ENCODE data around the gene HOATZ. TPM values are rescaled to one million over a fixed set of nuclear protein-coding genes. Genes with fewer than 3 reads are reported as not detected.

The HOATZ gene
- polyA plus RNA-seq, 1 donor (not counting 4 experiments of a cell fraction or from before 2014, with no cell fraction given) = not detected

DNA sequence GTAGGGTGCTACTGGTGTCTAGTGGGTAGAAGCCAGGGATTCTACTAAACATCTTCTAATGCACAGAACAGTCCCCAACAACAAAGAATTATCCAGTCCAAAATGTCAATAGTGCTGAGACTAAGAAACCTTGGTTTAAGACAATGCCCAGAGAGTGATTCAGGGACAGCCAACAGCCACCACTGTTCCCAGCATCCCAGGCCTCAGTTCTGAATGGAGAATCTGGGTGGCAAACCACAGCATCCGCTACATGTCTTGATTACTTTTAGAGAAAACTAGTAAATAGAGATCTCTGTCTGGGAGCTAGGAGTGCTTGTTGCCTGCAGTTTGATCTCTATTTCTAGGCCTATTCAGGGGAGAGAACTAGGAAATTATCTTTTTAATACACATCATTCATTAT is 66.8 kb downstream of the HOATZ start:
- dilution Hi-C loops (cut with MboI; ENCODE audit: extremely low pct_ligation_motif_present, low sequenced_read_pairs) = no loop called here
- no peak overlapping the region for H3K4me2 ChIP-seq (ENCODE audit: control insufficient read depth, extremely low read depth, insufficient read depth, low read depth, low read length)
- H3K4me3 ChIP-seq (ENCODE audit: control insufficient read depth in 2 of 3, extremely low read depth in 1 of 3, insufficient read depth in 2 of 3, low read depth in 1 of 3, low read length in 3 of 3) = no peak overlapping the region
- no peak overlapping the region for H3K9ac ChIP-seq (ENCODE audit: control insufficient read depth, extremely low read depth, insufficient read depth, low read length)
- no peaks in the 10 kb centered on the region for H3K9me1 ChIP-seq (ENCODE audit: control insufficient read depth, extremely low read depth, insufficient read depth, low read length)
- no peaks in the 10 kb centered on the region for H3K27me3 ChIP-seq (ENCODE audit: control insufficient read depth, extremely low read depth, insufficient read depth, low read length)
- peaks cover 5% of the 10 kb centered on the region for H3K4me1 ChIP-seq (ENCODE audit: control insufficient read depth, extremely low read depth, insufficient read depth, low read length)
- no peaks in the 10 kb centered on the region for H3K9me3 ChIP-seq (ENCODE audit: control insufficient read depth, low read depth, low read length)
- H3K79me2 ChIP-seq (ENCODE audit: control insufficient read depth, insufficient read depth, low read length) = no peaks in the 10 kb centered on the region
- no peak for DNase-seq (ENCODE audit: low read depth, low spot score)
- no peak overlapping the region for H3K27ac ChIP-seq (ENCODE audit: control insufficient read depth, insufficient read depth, low read length)
- no peak overlapping the region for H2AFZ ChIP-seq (ENCODE audit: control insufficient read depth, low read length)
- H3K36me3 ChIP-seq (ENCODE audit: control insufficient read depth in 2 of 2, extremely low read depth in 1 of 2, insufficient read depth in 2 of 2, low read length in 2 of 2) = no peaks in the 10 kb centered on the region
- TF ChIP-seq, protein P1, sequence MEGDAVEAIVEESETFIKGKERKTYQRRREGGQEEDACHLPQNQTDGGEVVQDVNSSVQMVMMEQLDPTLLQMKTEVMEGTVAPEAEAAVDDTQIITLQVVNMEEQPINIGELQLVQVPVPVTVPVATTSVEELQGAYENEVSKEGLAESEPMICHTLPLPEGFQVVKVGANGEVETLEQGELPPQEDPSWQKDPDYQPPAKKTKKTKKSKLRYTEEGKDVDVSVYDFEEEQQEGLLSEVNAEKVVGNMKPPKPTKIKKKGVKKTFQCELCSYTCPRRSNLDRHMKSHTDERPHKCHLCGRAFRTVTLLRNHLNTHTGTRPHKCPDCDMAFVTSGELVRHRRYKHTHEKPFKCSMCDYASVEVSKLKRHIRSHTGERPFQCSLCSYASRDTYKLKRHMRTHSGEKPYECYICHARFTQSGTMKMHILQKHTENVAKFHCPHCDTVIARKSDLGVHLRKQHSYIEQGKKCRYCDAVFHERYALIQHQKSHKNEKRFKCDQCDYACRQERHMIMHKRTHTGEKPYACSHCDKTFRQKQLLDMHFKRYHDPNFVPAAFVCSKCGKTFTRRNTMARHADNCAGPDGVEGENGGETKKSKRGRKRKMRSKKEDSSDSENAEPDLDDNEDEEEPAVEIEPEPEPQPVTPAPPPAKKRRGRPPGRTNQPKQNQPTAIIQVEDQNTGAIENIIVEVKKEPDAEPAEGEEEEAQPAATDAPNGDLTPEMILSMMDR (optimal IDR thresholded peaks at IDR 0.05 in 1 of 3, IDR thresholded peaks at IDR 0.05 in 1 of 3, conservative IDR thresholded peaks at IDR 0.05 in 1 of 3; ENCODE audit: extremely low read depth in 1 of 3, insufficient read depth in 2 of 3, low read length in 3 of 3) = no peak
- no peak for TF ChIP-seq EZH2 (IDR thresholded peaks at IDR 0.05; ENCODE audit: low read length)
- no peak for FAIRE-seq
- H4K20me1 ChIP-seq (ENCODE audit: control insufficient read depth, extremely low read depth, insufficient read depth, low read length) = no peaks in the 10 kb centered on the region

DNA sequence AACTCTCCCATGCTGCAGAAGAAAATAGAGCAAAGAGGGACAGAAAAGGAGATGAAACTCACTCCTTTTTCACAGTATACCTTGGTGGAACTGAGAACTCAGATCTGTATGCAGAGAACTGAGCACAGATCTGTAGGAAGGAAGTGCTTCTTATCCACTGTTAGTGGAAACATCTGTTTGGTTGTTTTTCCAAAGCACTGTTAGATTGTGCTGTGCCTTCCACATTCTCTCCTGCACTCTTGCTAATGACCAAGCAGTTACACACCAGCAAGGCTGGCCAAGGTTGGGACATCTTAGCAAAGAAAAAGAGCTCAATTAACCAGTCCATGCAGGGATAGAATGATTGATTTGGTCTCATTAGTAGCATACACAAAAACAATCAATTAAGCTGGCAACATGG is 67.6 kb downstream of the HOATZ start:
- Histone ChIP-seq H4K20me1 (ENCODE audit: control insufficient read depth, extremely low read depth, insufficient read depth, low read length) (no peaks in the 10 kb centered on the region), H3K4me3 (ENCODE audit: control insufficient read depth in 2 of 3, extremely low read depth in 1 of 3, insufficient read depth in 2 of 3, low read depth in 1 of 3, low read length in 3 of 3) (no peak overlapping the region), H3K79me2 (ENCODE audit: control insufficient read depth, insufficient read depth, low read length) (no peaks in the 10 kb centered on the region), H3K27ac (ENCODE audit: control insufficient read depth, insufficient read depth, low read length) (no peak overlapping the region), H3K9me3 (ENCODE audit: control insufficient read depth, low read depth, low read length) (no peaks in the 10 kb centered on the region), H3K9me1 (ENCODE audit: control insufficient read depth, extremely low read depth, insufficient read depth, low read length) (no peaks in the 10 kb centered on the region), H3K27me3 (ENCODE audit: control insufficient read depth, extremely low read depth, insufficient read depth, low read length) (no peaks in the 10 kb centered on the region), H3K4me1 (ENCODE audit: control insufficient read depth, extremely low read depth, insufficient read depth, low read length) (peaks cover 5% of the 10 kb centered on the region), H3K36me3 (ENCODE audit: control insufficient read depth in 2 of 2, extremely low read depth in 1 of 2, insufficient read depth in 2 of 2, low read length in 2 of 2) (no peaks in the 10 kb centered on the region), H3K9ac (ENCODE audit: control insufficient read depth, extremely low read depth, insufficient read depth, low read length) (no peak overlapping the region), H3K4me2 (ENCODE audit: control insufficient read depth, extremely low read depth, insufficient read depth, low read depth, low read length) (no peak overlapping the region), H2AFZ (ENCODE audit: control insufficient read depth, low read length) (no peak overlapping the region)
- DNase-seq (ENCODE audit: low read depth, low spot score) = no peak
- TF ChIP-seq, protein P1 (optimal IDR thresholded peaks at IDR 0.05 in 1 of 3, IDR thresholded peaks at IDR 0.05 in 1 of 3, conservative IDR thresholded peaks at IDR 0.05 in 1 of 3; ENCODE audit: extremely low read depth in 1 of 3, insufficient read depth in 2 of 3, low read length in 3 of 3) = no peak
- TF ChIP-seq EZH2 (IDR thresholded peaks at IDR 0.05; ENCODE audit: low read length) = no peak
- dilution Hi-C loops (cut with MboI; ENCODE audit: extremely low pct_ligation_motif_present, low sequenced_read_pairs) = no loop called here
- FAIRE-seq = no peak
